Measurements from ENCODE around the gene FBL.

- TF ChIP-seq CTCF (optimal IDR thresholded peaks at IDR 0.05 in 1 of 3, IDR thresholded peaks at IDR 0.05 in 1 of 3, conservative IDR thresholded peaks at IDR 0.05 in 1 of 3; ENCODE audit: extremely low read depth in 1 of 3, insufficient read depth in 2 of 3, low read length in 3 of 3) (no peak), EZH2 (IDR thresholded peaks at IDR 0.05; ENCODE audit: low read length) (no peak)
Measured at GRCh38 chr19:39832341-39833083, 13.7 kb downstream of the FBL start.

Data from keratinocyte (primary cell).